SK-N-SH treated with all-trans-retinoic acid at 6 μM for 48 hours (cell line): ENCODE results near the gene SPINK13.

Experiments used
- ATAC-seq: fragments of 200-7000 bp; cut with Tn5 transposase; 3 replicates; pipeline ENCODE4 v1.9.1; 2020; ENCODE audit warnings: mild to moderate bottlenecking, moderate library complexity
- ARNTL ChIP-seq: fragments of 450-650 bp; formaldehyde crosslinking; IDR thresholded peaks from 2 replicates; pipeline ENCODE4 v1.5.0; 2020; ENCODE audit warnings: low read depth, mild to moderate bottlenecking, moderate library complexity, borderline replicate concordance
- BACH2 ChIP-seq: fragments of 250-450 bp; sonication (Bioruptor Pico); IDR thresholded peaks from 2 replicates; pipeline ENCODE4 v1.9.0; 2021; ENCODE audit warnings: mild to moderate bottlenecking, borderline replicate concordance
- CREB5 ChIP-seq: fragments of 250-450 bp; sonication (Bioruptor Pico); IDR thresholded peaks from 2 replicates; pipeline ENCODE4 v1.5.1; 2020; ENCODE audit warnings: low read depth, mild to moderate bottlenecking, moderate library complexity
- CSDC2 ChIP-seq: fragments of 250-450 bp; sonication (Bioruptor Pico); IDR thresholded peaks from 2 replicates; pipeline ENCODE4 v1.5.0; 2020; ENCODE audit warnings: mild to moderate bottlenecking, moderate library complexity
- CSRNP3 ChIP-seq: fragments of 250-450 bp; sonication (Bioruptor Pico); IDR thresholded peaks from 2 replicates; pipeline ENCODE4 v1.5.1; 2021; ENCODE audit warnings: mild to moderate bottlenecking, moderate library complexity
- ESRRG ChIP-seq: fragments of 250-450 bp; sonication (Bioruptor Pico); IDR thresholded peaks from 2 replicates; pipeline ENCODE4 v1.6.1; 2021; ENCODE audit warnings: mild to moderate bottlenecking
- ISL1 ChIP-seq: fragments of 250-450 bp; sonication (Bioruptor Pico); IDR thresholded peaks from 2 replicates; pipeline ENCODE4 v2.1.2; 2022; ENCODE audit warnings: mild to moderate bottlenecking, moderate library complexity
- OSR1 ChIP-seq: fragments of 250-450 bp; sonication (Bioruptor Pico); IDR thresholded peaks from 2 replicates; pipeline ENCODE4 v1.8.0; 2022; ENCODE audit warnings: moderate library complexity, mild to moderate bottlenecking, inconsistent platforms
- PATZ1 ChIP-seq: fragments of 250-450 bp; sonication (Bioruptor Pico); IDR thresholded peaks from 2 replicates; pipeline ENCODE4 v1.8.0; 2020; ENCODE audit warnings: mild to moderate bottlenecking, moderate library complexity, borderline replicate concordance
- PPARA ChIP-seq: fragments of 250-450 bp; sonication (Bioruptor Pico); IDR thresholded peaks from 2 replicates; pipeline ENCODE4 v1.5.0; 2020; ENCODE audit warnings: mild to moderate bottlenecking, borderline replicate concordance
- RARB ChIP-seq: fragments of 250-450 bp; sonication (Bioruptor Pico); IDR thresholded peaks from 2 replicates; pipeline ENCODE4 v1.8.0; 2021; ENCODE audit warnings: mild to moderate bottlenecking, moderate library complexity
- SNAI2 ChIP-seq: fragments of 250-450 bp; sonication (Bioruptor Pico); IDR thresholded peaks from 2 replicates; pipeline ENCODE4 v1.5.0; 2020; ENCODE audit warnings: mild to moderate bottlenecking, moderate library complexity
- TCF4 ChIP-seq: fragments of 250-450 bp; sonication (Bioruptor Pico); IDR thresholded peaks from 2 replicates; pipeline ENCODE4 v1.8.0; 2021; ENCODE audit warnings: mild to moderate bottlenecking, moderate library complexity, borderline replicate concordance
- TOX ChIP-seq: fragments of 250-450 bp; sonication (Bioruptor Pico); IDR thresholded peaks from 2 replicates; pipeline ENCODE4 v1.8.0; 2021; ENCODE audit warnings: mild to moderate bottlenecking, moderate library complexity, borderline replicate concordance
- ZFP3 ChIP-seq: fragments of 250-450 bp; sonication (Bioruptor Pico); IDR thresholded peaks from 2 replicates; pipeline ENCODE4 v1.5.0; 2020; ENCODE audit warnings: mild to moderate bottlenecking, moderate library complexity
- ZNF565 ChIP-seq: fragments of 450-650 bp; formaldehyde crosslinking; conservative IDR thresholded peaks from 2 replicates; pipeline ENCODE4 v1.5.0; 2020; ENCODE audit warnings: low read depth, mild to moderate bottlenecking, moderate library complexity
- ZNF8 ChIP-seq: fragments of 450-650 bp; formaldehyde crosslinking; IDR thresholded peaks from 2 replicates; pipeline ENCODE4 v1.5.0; 2020; ENCODE audit warnings: mild to moderate bottlenecking, moderate library complexity

SPINK13 gene

DNA sequence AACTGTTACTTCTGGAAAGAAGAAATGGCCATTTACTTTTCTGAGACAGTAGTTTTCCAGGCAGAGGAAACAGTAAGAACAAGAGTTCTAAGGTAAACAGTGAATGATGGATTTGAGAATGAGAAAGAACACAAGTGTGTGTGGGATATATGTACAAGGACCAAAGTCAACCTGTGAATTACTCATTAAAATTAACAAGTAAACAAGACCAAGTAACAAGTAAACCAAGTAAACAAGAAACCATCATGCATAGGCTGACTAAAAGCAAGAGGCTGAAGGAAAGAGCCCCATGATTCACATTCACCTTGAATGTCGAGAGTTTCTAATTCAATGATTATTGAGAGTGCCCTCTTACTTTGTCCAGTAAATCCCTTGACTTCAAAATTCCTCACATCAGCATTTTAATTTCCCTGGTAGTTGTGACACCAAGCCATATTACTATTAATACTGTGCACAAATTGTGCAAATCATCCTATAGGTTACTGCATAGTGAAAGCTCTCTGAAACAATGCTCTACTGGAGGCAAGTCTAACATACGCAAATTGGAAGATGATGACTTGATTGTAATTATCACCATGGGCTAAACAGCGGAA lies 40.1 kb upstream of the SPINK13 start (continued):
- TF ChIP-seq TOX (CRISPR knock-in tag): no peak

DNA sequence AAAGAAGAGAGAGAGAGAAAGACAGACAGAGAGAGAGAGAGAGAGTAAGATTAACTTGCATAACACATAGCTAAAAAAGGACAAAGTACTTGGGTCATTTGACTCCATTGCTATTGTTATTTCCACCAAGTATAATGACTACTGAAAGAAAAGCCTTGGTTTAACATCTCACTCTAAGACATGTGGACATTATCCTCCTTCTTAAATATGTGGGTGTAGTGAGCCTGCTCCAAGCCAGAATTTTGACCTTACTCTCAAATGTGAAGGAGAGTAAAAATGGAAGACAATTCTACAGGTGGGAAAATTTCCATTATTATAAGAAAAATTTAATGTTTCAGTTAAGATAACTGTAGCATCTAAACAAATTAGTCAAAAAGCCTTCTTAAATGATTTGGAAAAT lies 38.8 kb upstream of the SPINK13 start:
- no peak for ATAC-seq
- no peak for TF ChIP-seq ARNTL
- no peak for TF ChIP-seq ZFP3 (CRISPR knock-in tag)
- TF ChIP-seq BACH2 (CRISPR knock-in tag): no peak
- TF ChIP-seq ISL1 (CRISPR knock-in tag): no peak
- TF ChIP-seq, all 23 proteins: peak for 0

DNA sequence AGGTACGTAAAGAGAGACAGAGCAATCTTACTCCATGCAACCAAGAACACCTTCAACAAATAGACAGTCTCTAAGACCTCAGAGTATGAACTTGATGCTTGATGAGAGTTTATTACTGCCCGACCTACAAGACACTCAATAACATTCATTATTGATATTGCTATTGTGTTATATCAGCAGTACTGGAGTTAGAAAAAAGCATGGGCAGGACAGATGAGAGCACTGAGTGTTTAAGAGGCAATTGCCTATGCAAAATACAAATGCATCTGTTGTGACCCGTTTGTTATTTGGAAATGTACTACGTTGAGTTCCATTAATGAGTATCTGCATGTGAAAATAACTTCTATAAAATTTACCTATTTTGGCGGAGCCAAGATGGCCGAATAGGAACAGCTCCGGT lies 38.4 kb upstream of the SPINK13 start:
- no peak for TF ChIP-seq CSRNP3 (CRISPR knock-in tag)
- no peak for TF ChIP-seq PPARA

DNA sequence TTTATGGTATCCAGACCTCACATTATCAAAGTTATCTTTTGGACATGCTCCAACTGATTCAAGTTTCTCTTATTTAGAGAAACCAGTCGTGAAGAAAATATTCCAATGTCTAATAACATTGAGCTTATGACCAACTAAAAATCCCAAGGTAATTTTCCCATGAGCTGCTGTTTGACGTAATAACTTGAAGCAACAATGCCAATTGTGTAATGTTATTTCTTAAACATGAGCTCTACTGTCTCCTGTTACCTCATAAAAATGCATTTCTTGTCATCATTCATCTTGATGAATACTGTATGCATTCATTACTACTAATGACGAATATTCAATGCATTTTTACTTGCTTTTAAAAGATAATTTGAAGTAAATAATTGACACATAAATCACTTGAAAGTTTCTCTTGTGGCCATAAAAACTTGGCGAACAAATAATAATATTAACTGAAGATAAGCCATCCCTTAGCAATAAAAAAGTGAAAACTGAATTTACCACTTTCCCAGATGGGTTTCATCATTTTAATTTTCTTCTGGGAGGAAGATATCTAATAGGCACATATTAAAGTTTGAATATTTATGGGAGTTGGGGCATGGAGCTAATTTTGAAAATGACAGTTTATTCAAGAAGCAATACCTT lies 30.7 kb upstream of the SPINK13 start:
- no peak for ATAC-seq

More for the DNA sequence above, 38.4 kb upstream of the SPINK13 start:
- ATAC-seq: no peak

GRCh38 chr5:148238418-148238794 lies 30.2 kb upstream of the SPINK13 start, which contains the start of gene MARCOL:
MARCOL (plus strand) TSS chr5:148238525; CDS start chr5:148238598, 73 bp downstream.
- TF ChIP-seq ESRRG (CRISPR knock-in tag) (no peak), SNAI2 (no peak), ARNTL (no peak), CSRNP3 (CRISPR knock-in tag) (no peak), ZNF565 (CRISPR knock-in tag) (no peak), ISL1 (CRISPR knock-in tag) (no peak), TCF4 (CRISPR knock-in tag) (no peak), ZNF8 (no peak)
- no peak for ATAC-seq

More for the DNA sequence above, 30.7 kb upstream of the SPINK13 start:
- no peak for TF ChIP-seq PATZ1
- TF ChIP-seq OSR1 (CRISPR knock-in tag): no peak
- peak; percentile 60; the same call in 1 of the 2 replicates for TF ChIP-seq SNAI2
- TF ChIP-seq ZFP3 (CRISPR knock-in tag): peak; percentile 65; the same call in 1 of the 2 replicates
- TF ChIP-seq PPARA: no peak
- TF ChIP-seq CSDC2 (CRISPR knock-in tag): no peak
- peak; percentile 89 for TF ChIP-seq CREB5 (CRISPR knock-in tag)
- TF ChIP-seq BACH2 (CRISPR knock-in tag): no peak
- no peak for TF ChIP-seq RARB (CRISPR knock-in tag)
- 0 out of 2 replicates have a peak, but pooled peaks have one; percentile 12 for TF ChIP-seq TCF4 (CRISPR knock-in tag)
- no peak for TF ChIP-seq ARNTL
- TF ChIP-seq TOX (CRISPR knock-in tag): no peak
- TF ChIP-seq CSRNP3 (CRISPR knock-in tag): no peak
- peak; percentile 94 for TF ChIP-seq ISL1 (CRISPR knock-in tag)
- TF ChIP-seq, all 23 proteins: peak for 5
